Thyroid gland (tissue), 4 donors: ENCODE measurements around the gene VAPA.

Source experiments
- CTCF ChIP-seq, 6 experiments: fragments of 200-600 bp in 3 of 6; fragments of 450-650 bp in 3 of 6; sonication (generic) in 3 of 6; IDR thresholded peaks; one replicate each; pipeline ENCODE4 v1.5.1; 2016 to 2019; ENCODE audit warnings: antibody characterized with exemption in 6 of 6, mild to moderate bottlenecking in 2 of 6, inconsistent platforms in 1 of 6, moderate library complexity in 1 of 6
- POLR2A ChIP-seq, 2 donors: fragments of 450-650 bp; IDR thresholded peaks; one replicate each; pipeline ENCODE4 v1.6.1; 2017; ENCODE audit warnings: antibody characterized with exemption in 2 of 2, mild to moderate bottlenecking in 2 of 2, moderate library complexity in 1 of 2

GRCh38 chr18:9986156-9986930 is 72.5 kb downstream of the VAPA start:
- TF ChIP-seq CTCF (IDR thresholded peaks at IDR 0.05) (no peak), POLR2A (IDR thresholded peaks at IDR 0.05) (no peak)
